BLaER1 (cell line): Measurements from ENCODE around the gene SLC37A1.

ENCODE experiments used
- H3K27ac ChIP-seq: shearing (Covaris generic); formaldehyde crosslinking; 2 replicates; pipeline ENCODE4 v1.8.1; 2022
- H3K27me3 ChIP-seq: shearing (Covaris generic); formaldehyde crosslinking; 2 replicates; pipeline ENCODE4 v1.8.1; 2022
- H3K36me3 ChIP-seq: shearing (Covaris generic); formaldehyde crosslinking; 2 replicates; pipeline ENCODE4 v1.8.1; 2022
- H3K4me1 ChIP-seq: shearing (Covaris generic); formaldehyde crosslinking; 2 replicates; pipeline ENCODE4 v1.8.1; 2022
- H3K4me2 ChIP-seq: shearing (Covaris generic); formaldehyde crosslinking; 2 replicates; pipeline ENCODE4 v1.8.1; 2022
- H3K4me3 ChIP-seq: shearing (Covaris generic); formaldehyde crosslinking; 2 replicates; pipeline ENCODE4 v1.8.1; 2022
- H3K9ac ChIP-seq: shearing (Covaris generic); formaldehyde crosslinking; 2 replicates; pipeline ENCODE4 v1.8.1; 2022
- H3K9me3 ChIP-seq: shearing (Covaris generic); formaldehyde crosslinking; 2 replicates; pipeline ENCODE4 v1.8.1; 2022
- H4K20me1 ChIP-seq: shearing (Covaris generic); formaldehyde crosslinking; 2 replicates; pipeline ENCODE4 v1.8.1; 2022
- Cebpa-rat ChIP-seq: shearing (Covaris generic); IDR thresholded peaks from 2 replicates; pipeline ENCODE4 v1.8.1; 2022

Gene SLC37A1

GRCh38 chr21:42570841-42571387 is 57.3 kb downstream of the SLC37A1 start:
- no peak overlapping the region for H3K27ac ChIP-seq
- no peak overlapping the region for H3K9ac ChIP-seq
- no peak overlapping the region for H3K4me2 ChIP-seq
- no peaks in the 10 kb centered on the region for H3K27me3 ChIP-seq
- 0 out of 2 replicates have a peak, but pooled peaks cover 5% of the 10 kb centered on the region for H4K20me1 ChIP-seq
- H3K9me3 ChIP-seq: peaks cover 2% of the 10 kb centered on the region
- no peak overlapping the region for H3K4me3 ChIP-seq
- peaks cover 95% of the 10 kb centered on the region for H3K36me3 ChIP-seq
- no peak for TF ChIP-seq Cebpa-rat
- H3K4me1 ChIP-seq: peaks cover 18% of the 10 kb centered on the region

- Histone ChIP-seq H3K27me3 (no peaks in the 10 kb centered on the region), H3K4me2 (no peak overlapping the region), H3K27ac (no peak overlapping the region), H3K4me1 (peaks cover 13% of the 10 kb centered on the region), H3K4me3 (no peak overlapping the region), H4K20me1 (0 out of 2 replicates have a peak, but pooled peaks cover 5% of the 10 kb centered on the region), H3K9me3 (peaks cover 9% of the 10 kb centered on the region), H3K36me3 (peaks cover 96% of the 10 kb centered on the region), H3K9ac (no peak overlapping the region)
- TF ChIP-seq Cebpa-rat: no peak
Measured at GRCh38 chr21:42571391-42572150, 57.9 kb downstream of the SLC37A1 start.

- Histone ChIP-seq H3K27me3 (no peaks in the 10 kb centered on the region), H3K36me3 (peaks cover 91% of the 10 kb centered on the region), H3K4me3 (no peak overlapping the region), H3K4me1 (peaks cover 10% of the 10 kb centered on the region), H3K27ac (no peak overlapping the region), H3K4me2 (no peak overlapping the region), H3K9me3 (peaks cover 18% of the 10 kb centered on the region), H3K9ac (no peak overlapping the region), H4K20me1 (0 out of 2 replicates have a peak, but pooled peaks cover 5% of the 10 kb centered on the region)
- no peak for TF ChIP-seq Cebpa-rat
Measured at GRCh38 chr21:42572906-42573495, 59.3 kb downstream of the SLC37A1 start.

- Histone ChIP-seq H3K4me3 (no peak overlapping the region), H3K36me3 (peaks cover 85% of the 10 kb centered on the region), H3K27me3 (no peaks in the 10 kb centered on the region), H3K4me1 (peaks cover 3% of the 10 kb centered on the region; the same call in 1 of the 2 replicates), H3K9ac (no peak overlapping the region), H4K20me1 (0 out of 2 replicates have a peak, but pooled peaks cover 5% of the 10 kb centered on the region), H3K27ac (no peak overlapping the region), H3K9me3 (peaks cover 18% of the 10 kb centered on the region), H3K4me2 (no peak overlapping the region)
- TF ChIP-seq Cebpa-rat: no peak
Measured at GRCh38 chr21:42574234-42575027, 60.8 kb downstream of the SLC37A1 start.

GRCh38 chr21:42575111-42575510 is 61.5 kb downstream of the SLC37A1 start:
- Histone ChIP-seq H3K9me3 (peaks cover 18% of the 10 kb centered on the region), H3K27ac (no peak overlapping the region), H3K4me3 (no peak overlapping the region), H3K9ac (no peak overlapping the region), H3K36me3 (peaks cover 79% of the 10 kb centered on the region), H3K4me2 (no peak overlapping the region), H3K27me3 (no peaks in the 10 kb centered on the region), H3K4me1 (peaks cover 7% of the 10 kb centered on the region; the same call in 1 of the 2 replicates), H4K20me1 (0 out of 2 replicates have a peak, but pooled peaks cover 5% of the 10 kb centered on the region)
- TF ChIP-seq Cebpa-rat: no peak

GRCh38 chr21:42576639-42577038 is 63.0 kb downstream of the SLC37A1 start:
- Histone ChIP-seq H4K20me1 (no peaks in the 10 kb centered on the region), H3K36me3 (peaks cover 64% of the 10 kb centered on the region), H3K27me3 (no peaks in the 10 kb centered on the region), H3K9ac (no peak overlapping the region), H3K9me3 (peaks cover 18% of the 10 kb centered on the region), H3K4me2 (no peak overlapping the region), H3K4me1 (peaks cover 10% of the 10 kb centered on the region; the same call in 1 of the 2 replicates), H3K27ac (no peak overlapping the region), H3K4me3 (no peak overlapping the region)
- no peak for TF ChIP-seq Cebpa-rat

- Histone ChIP-seq H3K27me3 (no peaks in the 10 kb centered on the region), H3K36me3 (peaks cover 50% of the 10 kb centered on the region), H3K4me1 (peaks cover 10% of the 10 kb centered on the region; the same call in 1 of the 2 replicates), H3K27ac (no peak overlapping the region), H3K9ac (no peak overlapping the region), H3K4me2 (no peak overlapping the region), H3K9me3 (peaks cover 18% of the 10 kb centered on the region), H3K4me3 (no peak overlapping the region), H4K20me1 (no peaks in the 10 kb centered on the region)
- TF ChIP-seq Cebpa-rat: no peak
Measured at GRCh38 chr21:42578034-42578433, 64.4 kb downstream of the SLC37A1 start.

- Histone ChIP-seq H3K9ac (no peak overlapping the region), H4K20me1 (no peaks in the 10 kb centered on the region), H3K27me3 (no peaks in the 10 kb centered on the region), H3K27ac (no peak overlapping the region), H3K4me3 (no peak overlapping the region), H3K9me3 (peaks cover 18% of the 10 kb centered on the region), H3K4me2 (no peak overlapping the region), H3K4me1 (peaks cover 10% of the 10 kb centered on the region; the same call in 1 of the 2 replicates), H3K36me3 (peaks cover 42% of the 10 kb centered on the region)
- TF ChIP-seq Cebpa-rat: no peak
Measured at GRCh38 chr21:42578761-42579415, 65.2 kb downstream of the SLC37A1 start.
